H9 (cell line): ENCODE results near the gene KIRREL3. TPM values are rescaled to one million over a fixed set of nuclear protein-coding genes. Genes with fewer than 3 reads are reported as not detected.

Experiments used
- DNase-seq: peaks from one replicate; pipeline ENCODE4 v3.0.0-alpha.2; 2017
- H2AFZ ChIP-seq: one replicate; pipeline ENCODE4 v1.6.1; 2013; ENCODE audit warnings: mild to moderate bottlenecking, low read length, control low read depth, moderate library complexity
- H2AK5ac ChIP-seq: 2 replicates; pipeline ENCODE4 v1.6.1; 2013; ENCODE audit warnings: low read length, control low read depth, mixed read lengths; ENCODE audit not compliant: insufficient read length
- H2BK120ac ChIP-seq: one replicate; pipeline ENCODE4 v1.6.1; 2013; ENCODE audit warnings: low read depth, mild to moderate bottlenecking, low read length, control low read depth, inconsistent platforms; ENCODE audit not compliant: poor library complexity, severe bottlenecking
- H2BK12ac ChIP-seq: 2 replicates; pipeline ENCODE4 v1.6.1; 2013; ENCODE audit warnings: low read length, control low read depth, mixed read lengths, low read depth; ENCODE audit not compliant: insufficient read length
- H2BK15ac ChIP-seq: 2 replicates; pipeline ENCODE4 v1.6.1; 2013; ENCODE audit warnings: low read depth, low read length, control low read depth
- H2BK20ac ChIP-seq: one replicate; pipeline ENCODE4 v1.6.1; 2013; ENCODE audit warnings: low read depth, mild to moderate bottlenecking, low read length, control low read depth, inconsistent platforms; ENCODE audit not compliant: poor library complexity, severe bottlenecking
- H2BK5ac ChIP-seq: 2 replicates; pipeline ENCODE4 v1.6.1; 2013; ENCODE audit warnings: low read length, control low read depth, mixed read lengths; ENCODE audit not compliant: insufficient read length
- H3K14ac ChIP-seq: 2 replicates; pipeline ENCODE4 v1.6.1; 2013; ENCODE audit warnings: low read length, control low read depth; ENCODE audit not compliant: insufficient read depth
- H3K18ac ChIP-seq: 2 replicates; pipeline ENCODE4 v1.6.1; 2013; ENCODE audit warnings: low read depth, mild to moderate bottlenecking, mixed read lengths, low read length, control low read depth; ENCODE audit not compliant: insufficient read length
- H3K23ac ChIP-seq: 2 replicates; pipeline ENCODE4 v1.6.1; 2013; ENCODE audit warnings: low read length, control low read depth, mixed read lengths, low read depth; ENCODE audit not compliant: insufficient read length
- H3K23me2 ChIP-seq: 2 replicates; pipeline ENCODE4 v1.6.1; 2013; ENCODE audit warnings: low read depth, mild to moderate bottlenecking, mixed read lengths, low read length, control low read depth; ENCODE audit not compliant: insufficient read length, poor library complexity, severe bottlenecking
- H3K27ac ChIP-seq: 2 replicates; pipeline ENCODE4 v1.5.1; 2013; ENCODE audit warnings: low read length, control low read depth, mixed read lengths, low read depth; ENCODE audit not compliant: insufficient read length
- H3K27me3 ChIP-seq: 2 replicates; pipeline ENCODE4 v1.6.1; 2013; ENCODE audit warnings: low read length, control low read depth, inconsistent platforms; ENCODE audit not compliant: insufficient read depth
- H3K4ac ChIP-seq: 2 replicates; pipeline ENCODE4 v1.6.1; 2013; ENCODE audit warnings: low read depth, mild to moderate bottlenecking, control low read depth, inconsistent platforms, low read length, moderate library complexity
- H3K4me1 ChIP-seq: 2 replicates; pipeline ENCODE4 v1.6.1; 2013; ENCODE audit warnings: low read length, control low read depth, inconsistent platforms; ENCODE audit not compliant: insufficient read depth
- H3K4me2 ChIP-seq: 2 replicates; pipeline ENCODE4 v1.6.1; 2013; ENCODE audit warnings: low read length, control low read depth, mixed read lengths; ENCODE audit not compliant: insufficient read length, insufficient read depth
- H3K56ac ChIP-seq: 2 replicates; pipeline ENCODE4 v1.6.1; 2013; ENCODE audit warnings: low read depth, mild to moderate bottlenecking, mixed read lengths, low read length, control low read depth; ENCODE audit not compliant: insufficient read length
- H3K79me1 ChIP-seq: 2 replicates; pipeline ENCODE4 v1.6.1; 2013; ENCODE audit warnings: low read depth, mild to moderate bottlenecking, moderate library complexity, low read length, control low read depth, inconsistent platforms; ENCODE audit not compliant: insufficient read depth, poor library complexity, severe bottlenecking
- H3K79me2 ChIP-seq: 2 replicates; pipeline ENCODE4 v1.6.1; 2013; ENCODE audit warnings: low read length, control low read depth, inconsistent platforms; ENCODE audit not compliant: insufficient read depth
- H3K9ac ChIP-seq: 2 replicates; pipeline ENCODE4 v1.6.1; 2013; ENCODE audit warnings: low read length, control low read depth, mixed read lengths; ENCODE audit not compliant: insufficient read length; ENCODE audit errors: extremely low read depth
- H3K9me3 ChIP-seq: one replicate; pipeline ENCODE4 v1.6.1; 2013; ENCODE audit warnings: low read depth, low read length, inconsistent platforms; ENCODE audit not compliant: control insufficient read depth
- H3T11ph ChIP-seq: one replicate; pipeline ENCODE4 v1.6.1; 2013; ENCODE audit warnings: mild to moderate bottlenecking, low read length, control low read depth, inconsistent platforms
- H4K20me1 ChIP-seq: one replicate; pipeline ENCODE4 v1.6.1; 2013; ENCODE audit not compliant: control insufficient read depth, insufficient read length, insufficient read depth
- H4K5ac ChIP-seq: 2 replicates; pipeline ENCODE4 v1.6.1; 2013; ENCODE audit warnings: low read depth, mild to moderate bottlenecking, mixed read lengths, low read length, control low read depth; ENCODE audit not compliant: insufficient read length
- H4K8ac ChIP-seq: replicated peaks from 2 replicates; pipeline ENCODE4 v1.6.1; 2013; ENCODE audit warnings: low read length, control low read depth, mixed read lengths, low read depth; ENCODE audit not compliant: insufficient read length
- H4K91ac ChIP-seq: 2 replicates; pipeline ENCODE4 v1.6.1; 2013; ENCODE audit warnings: low read depth, mild to moderate bottlenecking, moderate library complexity, mixed read lengths, low read length, control low read depth; ENCODE audit not compliant: insufficient read length
- H3K27ac Mint-ChIP-seq, 3 experiments: 2 replicates in 2 of 3; 3 replicates in 1 of 3; pipeline ENCODE4 v1.8.0; 2020 to 2021; ENCODE audit warnings: mixed read lengths in 3 of 3, mild to moderate bottlenecking in 1 of 3, moderate library complexity in 1 of 3
- H3K27me3 Mint-ChIP-seq: 2 replicates; pipeline ENCODE4 v1.8.0; 2021; ENCODE audit warnings: low read depth, mild to moderate bottlenecking, moderate library complexity, mixed read lengths
- H3K36me3 Mint-ChIP-seq, 3 experiments: 2 replicates in 2 of 3; 3 replicates in 1 of 3; pipeline ENCODE4 v1.8.0; 2020 to 2021; ENCODE audit warnings: low read depth in 3 of 3, mixed read lengths in 3 of 3; ENCODE audit not compliant: insufficient read depth in 1 of 3
- H3K4me1 Mint-ChIP-seq, 2 experiments: 2 replicates each; pipeline ENCODE4 v1.8.0; 2020; ENCODE audit warnings: mixed read lengths in 2 of 2
- H3K4me3 Mint-ChIP-seq, 2 experiments: 2 replicates in 1 of 2; 3 replicates in 1 of 2; pipeline ENCODE4 v1.8.0; 2020 to 2021; ENCODE audit warnings: mild to moderate bottlenecking in 2 of 2, mixed read lengths in 2 of 2, moderate library complexity in 1 of 2
- H3K9me3 Mint-ChIP-seq, 2 experiments: 2 replicates in 1 of 2; 3 replicates in 1 of 2; pipeline ENCODE4 v1.8.0; 2020; ENCODE audit warnings: mild to moderate bottlenecking in 2 of 2, mixed read lengths in 2 of 2, moderate library complexity in 1 of 2
- WGBS: extraction: QIAGEN DNeasy Blood & Tissue Kit; methylation state at CpG from one replicate; pipeline ENCODE4 v1.1.7; 2013; ENCODE audit warnings: missing lambda C conversion rate, low lambda C conversion rate, mixed read lengths; ENCODE audit not compliant: insufficient read length; ENCODE audit errors: extremely low coverage; 5-methylcytosine and 5-hydroxymethylcytosine counted together
- total RNA-seq: library from RNA; stranded (reverse); gene quantifications from 2 replicates; pipeline ENCODE4 v1.2.1, GENCODE V29; 2021
- TF ChIP-seq, protein P1 (sequence below): fragments of 200-600 bp; sonication (generic); conservative IDR thresholded peaks from 3 replicates; pipeline ENCODE4 v1.8.0; 2021; ENCODE audit warnings: antibody characterized with exemption, mild to moderate bottlenecking

Gene KIRREL3
- total RNA-seq, 1 experiment from 2014 or later, result 0.17 TPM

GRCh38 chr11:126385991-126386728 is 614.4 kb downstream of the KIRREL3 start:
- Histone ChIP-seq H2BK120ac (no peak overlapping the region), H3K14ac (no peak overlapping the region), H3K23ac (no peak overlapping the region), H3K9ac (no peak overlapping the region), H2BK15ac (no peak overlapping the region), H3K18ac (no peak overlapping the region), H3K27me3 (no peaks in the 10 kb centered on the region), H3K27ac (no peak overlapping the region), H3K4me2 (no peak overlapping the region), H2BK5ac (no peak overlapping the region), H2BK20ac (no peak overlapping the region), H2BK12ac (no peak overlapping the region), H4K5ac (no peak overlapping the region), H4K8ac (no peak overlapping the region), H4K20me1 (no peaks in the 10 kb centered on the region), H3K23me2 (no peaks in the 10 kb centered on the region), H3K9me3 (no peaks in the 10 kb centered on the region), H3K79me1 (no peaks in the 10 kb centered on the region), H4K91ac (no peak overlapping the region), H3K4ac (no peak overlapping the region), H2AK5ac (no peak overlapping the region), H3T11ph (no peak overlapping the region), H3K56ac (no peak overlapping the region), H2AFZ (no peak overlapping the region), H3K4me1 (peaks cover 2% of the 10 kb centered on the region; the same call in 1 of the 2 replicates), H3K79me2 (no peaks in the 10 kb centered on the region; the same call in 1 of the 2 replicates)
- Mint-ChIP-seq H3K9me3 (no peaks in the 10 kb centered on the region), H3K36me3 (no peaks in the 10 kb centered on the region), H3K4me1 (peaks cover 10 to 15% of the 10 kb centered on the region in 2 experiments), H3K4me3 (no peak overlapping the region), H3K27ac (peak overlapping the region; percentile 30 to 82 (median 48); a peak in 5 of 7 replicates), H3K27me3 (no peaks in the 10 kb centered on the region)
- TF ChIP-seq, protein P1, sequence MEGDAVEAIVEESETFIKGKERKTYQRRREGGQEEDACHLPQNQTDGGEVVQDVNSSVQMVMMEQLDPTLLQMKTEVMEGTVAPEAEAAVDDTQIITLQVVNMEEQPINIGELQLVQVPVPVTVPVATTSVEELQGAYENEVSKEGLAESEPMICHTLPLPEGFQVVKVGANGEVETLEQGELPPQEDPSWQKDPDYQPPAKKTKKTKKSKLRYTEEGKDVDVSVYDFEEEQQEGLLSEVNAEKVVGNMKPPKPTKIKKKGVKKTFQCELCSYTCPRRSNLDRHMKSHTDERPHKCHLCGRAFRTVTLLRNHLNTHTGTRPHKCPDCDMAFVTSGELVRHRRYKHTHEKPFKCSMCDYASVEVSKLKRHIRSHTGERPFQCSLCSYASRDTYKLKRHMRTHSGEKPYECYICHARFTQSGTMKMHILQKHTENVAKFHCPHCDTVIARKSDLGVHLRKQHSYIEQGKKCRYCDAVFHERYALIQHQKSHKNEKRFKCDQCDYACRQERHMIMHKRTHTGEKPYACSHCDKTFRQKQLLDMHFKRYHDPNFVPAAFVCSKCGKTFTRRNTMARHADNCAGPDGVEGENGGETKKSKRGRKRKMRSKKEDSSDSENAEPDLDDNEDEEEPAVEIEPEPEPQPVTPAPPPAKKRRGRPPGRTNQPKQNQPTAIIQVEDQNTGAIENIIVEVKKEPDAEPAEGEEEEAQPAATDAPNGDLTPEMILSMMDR, result no peak
- no peak for DNase-seq
- WGBS, result no CpG with 5 or more reads among the region's 8 CpGs
